Stimulated activated naive CD4-positive, alpha-beta T cell (primary cell): ENCODE results near the gene CHRM5.
"Not testable (repeated sequence)": the region's sequence is repeated elsewhere in the genome, so short reads cannot be mapped to it uniquely, and the experiment has no call there.

ENCODE experiments used
- DNase-seq, 6 experiments: peaks; one replicate each; lab custom pipeline; 2025; lab: John Stamatoyannopoulos, UW

Gene CHRM5

DNA sequence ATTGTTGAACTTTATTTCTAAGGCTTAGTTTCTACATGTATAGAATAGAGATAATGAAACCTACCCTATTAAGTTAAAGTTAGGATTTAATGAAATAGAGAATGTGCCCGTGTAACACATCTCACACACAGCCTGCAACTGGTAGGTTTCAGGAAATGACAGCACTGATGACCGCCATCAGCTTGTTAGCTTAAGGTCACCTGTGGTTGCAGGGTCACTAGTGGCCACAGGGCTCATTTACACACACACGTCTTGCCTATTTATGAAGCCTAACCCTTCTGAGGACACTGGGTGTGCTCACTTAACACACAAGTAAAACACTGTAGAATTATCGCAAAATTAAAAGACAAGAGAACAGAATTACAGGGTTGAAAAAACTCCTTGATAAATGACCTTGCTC lies 20.1 kb downstream of the CHRM5 start:
- DNase-seq: no peak

GRCh38 chr15:33994005-33994615 lies 25.8 kb downstream of the CHRM5 start:
- no peak for DNase-seq

GRCh38 chr15:33995666-33996065 lies 27.4 kb downstream of the CHRM5 start:
- DNase-seq: not testable (repeated sequence)

DNA sequence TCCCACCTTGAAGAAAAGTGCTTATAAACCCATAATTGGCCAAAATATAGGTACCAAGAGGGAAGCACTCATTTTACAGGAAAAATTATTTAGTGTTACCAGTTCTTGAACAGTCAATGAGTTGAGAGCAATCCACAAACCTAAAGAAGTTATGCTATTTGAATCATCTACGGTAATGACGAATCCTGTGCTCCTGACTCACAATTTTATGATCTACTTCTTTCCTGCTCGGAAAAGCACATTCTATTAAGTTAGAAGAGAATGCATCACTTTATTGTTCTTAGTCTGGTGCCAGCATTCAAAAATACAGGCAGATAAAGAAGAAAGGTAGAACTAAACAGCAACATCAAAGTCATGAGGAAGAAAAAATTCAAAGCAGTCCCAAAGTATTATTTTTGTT lies 33.2 kb downstream of the CHRM5 start:
- DNase-seq: no peak

GRCh38 chr15:34006381-34006780 lies 38.1 kb downstream of the CHRM5 start:
- no peak for DNase-seq

DNA sequence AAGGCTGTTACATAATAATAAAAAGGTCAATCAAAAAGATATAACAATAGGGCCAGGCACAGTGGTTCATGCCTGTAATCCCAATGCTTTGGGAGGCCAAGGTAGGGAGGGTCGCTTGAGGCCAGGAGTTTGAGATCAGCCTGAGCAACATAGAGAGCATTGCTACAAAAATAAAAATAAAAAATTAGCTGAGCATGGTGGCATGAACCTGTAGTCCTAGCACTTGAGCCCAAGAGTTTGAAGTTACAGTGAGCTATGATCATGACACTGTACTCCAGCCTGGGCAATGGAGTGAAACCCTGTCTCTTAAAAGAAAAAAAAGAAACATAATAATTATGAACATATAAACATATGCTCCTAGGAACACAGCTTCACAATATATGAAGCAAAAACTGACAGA lies 41.4 kb downstream of the CHRM5 start:
- DNase-seq: no peak

DNA sequence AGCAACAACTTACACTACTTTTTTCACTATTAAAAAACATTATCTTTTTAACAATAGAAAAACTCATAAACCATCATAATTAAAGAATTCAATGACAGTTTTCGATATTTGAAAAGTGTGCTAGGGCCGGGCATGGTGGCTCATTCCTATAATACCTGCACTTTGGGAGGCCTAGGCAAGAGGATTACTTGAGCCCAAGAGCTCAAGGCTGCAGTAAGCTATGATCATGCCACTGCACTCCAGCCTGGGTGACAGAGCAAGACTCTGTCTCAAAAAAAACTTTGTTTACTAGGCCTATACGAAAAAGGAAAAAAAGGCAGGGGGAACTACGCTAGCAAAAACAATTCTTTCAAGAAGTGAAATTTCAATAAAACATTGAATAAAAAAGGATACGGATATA lies 42.6 kb downstream of the CHRM5 start:
- DNase-seq: no peak

DNA sequence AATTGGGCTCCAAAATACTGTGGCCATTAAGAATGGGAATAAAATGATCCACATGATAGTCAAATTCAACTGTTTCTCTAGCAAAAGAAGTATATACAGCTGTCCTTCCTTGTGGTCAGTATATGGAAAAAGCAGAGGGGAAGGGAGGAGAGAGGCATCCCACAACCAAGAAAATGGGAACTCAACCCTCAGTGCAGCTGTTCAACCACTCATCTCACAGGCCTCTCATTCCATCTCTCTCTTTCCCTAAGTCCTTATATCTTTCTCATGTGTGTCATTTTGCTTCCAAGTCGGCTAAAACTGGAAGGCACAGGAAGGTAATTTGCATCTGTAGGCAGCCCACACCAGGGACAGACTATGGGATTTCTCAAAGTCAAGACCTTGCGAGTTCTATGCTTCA lies 43.2 kb downstream of the CHRM5 start:
- DNase-seq: no peak

GRCh38 chr15:34012461-34013028 lies 44.2 kb downstream of the CHRM5 start:
- no peak for DNase-seq

DNA sequence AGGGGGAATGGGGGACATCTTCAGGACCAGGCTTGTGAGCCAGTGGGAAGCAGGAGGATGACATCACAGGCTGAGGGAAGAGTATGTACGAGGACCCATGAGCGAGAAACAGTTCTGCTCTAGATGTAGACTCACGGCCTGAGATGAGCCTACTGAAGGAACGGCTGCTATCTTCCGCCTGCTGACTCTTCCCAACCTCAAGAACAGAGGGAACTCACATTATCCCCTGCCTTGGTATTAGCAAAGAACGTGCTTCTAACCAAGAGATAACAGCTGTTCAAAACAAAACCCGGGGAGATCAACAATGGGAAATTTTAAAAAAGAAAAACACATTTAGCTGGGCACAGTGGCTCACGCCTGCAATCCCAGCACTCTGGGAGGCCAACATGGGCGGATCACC lies 45.4 kb downstream of the CHRM5 start:
- no peak for DNase-seq

- no peak for DNase-seq
Observed at GRCh38 chr15:34014556-34014955, 46.3 kb downstream of the CHRM5 start.

DNA sequence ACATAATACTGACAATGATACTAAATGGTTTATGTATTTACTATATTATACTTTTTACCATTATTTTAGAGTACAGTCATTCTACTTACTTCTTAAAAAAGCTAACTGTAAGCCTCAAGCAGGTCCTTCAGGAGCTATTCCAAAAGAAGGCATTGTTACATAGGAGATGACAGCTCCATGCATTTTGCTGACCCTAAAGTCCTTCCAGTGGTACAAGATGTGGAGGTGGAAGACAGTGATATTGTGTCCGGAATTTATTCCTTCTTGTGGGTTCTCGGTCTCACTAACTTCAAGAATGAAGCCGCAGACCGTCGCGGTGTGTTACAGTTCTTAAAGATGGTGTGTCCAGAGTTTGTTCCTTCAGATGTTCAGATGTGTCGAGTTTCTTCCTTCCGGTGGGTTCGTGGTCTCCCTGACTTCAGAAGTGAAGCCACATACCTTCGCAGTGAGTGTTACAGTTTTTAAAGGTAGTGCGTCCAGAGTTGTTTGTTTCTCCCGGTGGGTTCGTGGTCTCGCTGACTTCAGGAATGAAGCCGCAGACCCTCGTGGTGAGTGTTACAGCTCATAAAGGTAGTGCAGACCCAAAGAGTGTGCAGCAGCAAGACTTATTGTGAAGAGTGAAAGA lies 49.8 kb downstream of the CHRM5 start:
- peak in 3 of 6 experiments; percentile 46 to 51 (median 46) for DNase-seq

DNA sequence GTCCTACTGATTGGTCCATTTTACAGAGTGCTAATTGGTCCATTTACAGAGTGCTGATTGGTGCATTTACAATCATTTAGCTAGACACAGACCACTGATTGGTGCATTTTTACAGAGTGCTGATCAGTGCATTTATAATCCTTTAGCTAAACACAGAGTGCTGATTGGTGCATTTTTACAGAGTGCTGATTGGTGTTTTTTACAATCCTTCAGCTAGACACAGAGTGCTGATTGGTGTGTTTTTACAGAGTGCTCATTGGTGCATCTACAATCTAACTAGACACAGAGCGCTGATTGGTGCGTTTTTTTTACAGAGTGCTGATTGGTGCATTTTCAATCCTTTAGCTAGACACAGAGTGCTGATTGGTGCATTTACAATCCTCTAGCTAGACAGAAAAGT lies 50.4 kb downstream of the CHRM5 start:
- not testable (repeated sequence) for DNase-seq

GRCh38 chr15:34019369-34019990 lies 51.2 kb downstream of the CHRM5 start:
- no peak for DNase-seq

- DNase-seq: no peak
Observed at GRCh38 chr15:34023907-34024306, 55.6 kb downstream of the CHRM5 start.

DNA sequence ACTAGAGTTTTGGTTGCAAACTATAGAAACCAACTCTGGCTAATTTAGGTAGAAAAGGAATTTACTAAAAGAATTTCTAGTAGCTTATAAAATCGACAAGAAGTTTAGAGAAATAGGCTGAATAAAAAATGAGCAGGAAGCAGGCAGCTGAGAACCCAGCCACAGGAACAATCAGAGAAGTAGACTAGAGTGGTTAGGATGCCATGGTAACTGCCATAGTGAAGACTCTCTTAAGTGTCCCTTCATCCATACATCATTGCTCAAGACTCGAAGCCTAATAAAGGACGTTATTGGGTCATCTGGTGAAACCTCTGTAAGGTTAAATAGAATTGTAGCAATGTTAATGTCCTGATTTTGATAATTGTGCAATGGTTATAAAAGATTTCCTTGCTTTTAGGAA lies 57.0 kb downstream of the CHRM5 start:
- no peak for DNase-seq

DNA sequence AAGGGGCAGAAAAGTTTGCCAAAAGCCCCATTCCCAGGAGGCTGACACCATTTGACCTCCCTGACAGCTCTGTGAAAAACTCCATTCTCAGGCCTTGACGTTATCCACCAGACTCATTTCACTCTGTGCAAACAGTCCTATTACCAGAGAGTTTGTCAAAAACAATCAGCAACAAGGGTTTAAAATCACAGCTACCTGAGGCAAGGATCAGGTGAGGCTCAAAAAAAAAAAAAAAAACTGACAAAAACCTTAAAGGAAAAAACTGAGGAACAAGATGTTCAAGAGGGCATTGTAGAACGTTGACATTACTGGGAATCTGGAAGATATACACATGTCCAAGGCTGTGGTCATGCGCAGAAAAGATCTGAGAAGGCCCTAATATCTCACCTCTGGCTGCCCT lies 59.3 kb downstream of the CHRM5 start:
- DNase-seq: no peak

DNA sequence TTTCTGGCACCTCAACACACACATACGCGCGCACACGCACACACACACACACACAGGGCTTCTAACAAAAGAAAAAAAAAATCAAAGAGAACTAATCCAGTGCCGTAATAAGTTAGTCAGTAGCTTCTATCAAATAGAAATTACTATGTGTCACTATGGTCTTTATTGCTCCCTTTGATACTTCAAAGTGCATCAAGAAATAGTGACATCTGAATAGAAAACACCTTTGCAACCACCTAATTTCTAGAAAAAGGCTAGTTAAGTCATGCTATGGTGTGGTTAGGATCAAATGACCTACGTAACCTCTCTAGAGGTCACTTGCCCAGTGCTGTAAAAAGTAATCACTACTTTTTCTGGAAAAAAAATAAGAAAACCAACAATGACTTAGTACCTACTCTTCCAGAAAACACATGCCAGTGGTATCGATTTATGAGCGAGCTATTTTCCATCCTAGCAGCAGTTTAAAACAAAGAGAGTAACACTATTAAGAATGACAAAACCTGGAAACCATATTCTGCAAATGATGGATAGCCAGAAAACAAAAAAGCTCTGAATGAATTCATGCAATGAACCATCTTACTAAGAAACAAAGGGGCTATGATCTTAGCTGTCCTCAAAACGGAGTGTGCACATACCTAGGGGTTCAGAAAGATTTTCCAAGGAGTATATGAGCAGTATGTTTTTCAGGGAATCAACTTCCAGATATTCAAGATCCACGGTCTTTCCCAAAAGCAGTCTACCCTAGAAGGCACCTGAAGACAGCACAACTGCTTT lies 63.9 kb downstream of the CHRM5 start:
- no peak for DNase-seq

- DNase-seq: peak; percentile 45 to 78 (median 54)
Observed at GRCh38 chr15:34038023-34038870, 70.0 kb downstream of the CHRM5 start.

DNA sequence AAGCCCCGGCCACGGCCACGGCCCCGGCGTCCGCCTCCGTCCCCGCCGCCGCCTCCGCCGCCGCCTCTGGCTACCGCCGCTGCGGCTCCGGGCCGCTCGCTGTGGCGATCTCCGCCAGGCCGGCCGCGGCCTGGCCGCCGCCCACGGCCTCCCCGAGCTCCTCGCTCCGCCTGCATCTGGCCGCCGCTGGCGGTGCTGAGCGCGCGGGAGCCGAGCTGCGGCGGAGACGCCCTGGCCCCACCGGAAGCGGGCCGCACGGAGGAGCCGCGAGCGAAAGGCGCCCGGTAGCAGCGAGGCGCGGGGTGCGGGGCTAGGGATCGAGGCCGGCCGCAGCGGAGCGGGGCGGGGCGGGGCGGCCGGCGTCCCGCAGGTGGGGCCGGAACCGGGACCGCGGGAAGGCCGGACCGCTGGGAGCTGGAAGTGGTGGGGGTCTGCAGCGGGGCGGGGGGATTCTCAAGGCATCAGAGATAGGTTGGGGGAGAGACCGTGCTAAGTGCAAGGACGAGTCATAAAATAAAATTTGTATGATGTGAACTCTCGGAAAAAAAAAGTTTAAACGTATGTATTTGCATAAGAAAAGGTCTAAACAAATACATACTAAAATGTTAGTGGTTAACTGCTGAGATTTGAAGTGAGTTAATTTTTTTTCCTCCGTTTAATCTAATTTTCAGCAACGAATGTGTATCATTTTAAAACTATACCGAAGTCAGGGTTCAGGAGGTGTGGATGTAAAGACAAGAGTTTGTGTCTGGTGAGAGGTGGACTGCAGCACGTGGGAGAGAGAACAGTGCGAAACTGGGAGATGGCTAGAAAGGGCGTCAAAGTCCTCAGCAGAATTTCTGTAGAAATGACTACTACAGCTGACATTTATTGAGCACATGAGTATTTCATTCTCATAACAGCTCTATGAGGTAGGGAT lies 70.8 kb downstream of the CHRM5 start, which contains the start of gene AVEN:
TSS of gene AVEN (minus strand) at position 334 of the 919 bp plus-strand sequence. CDS start at position 176, 158 bp downstream.
- DNase-seq: peak; percentile 21 to 72 (median 49)
